OCI-LY1 (cell line): ENCODE data around the gene RAB11FIP4.

ENCODE experiments used
- H2AFZ ChIP-seq: fragments of 200-600 bp; sonication (generic), shearing (Covaris generic); 2 replicates; pipeline ENCODE4 v1.6.0; 2014; ENCODE audit warnings: antibody characterized with exemption, mild to moderate bottlenecking, low read length
- H3F3A ChIP-seq: fragments of 200-600 bp; sonication (generic), shearing (Covaris generic); 2 replicates; pipeline ENCODE4 v1.6.0; 2014; ENCODE audit warnings: mild to moderate bottlenecking, antibody characterized with exemption, low read length, moderate library complexity; ENCODE audit not compliant: insufficient read depth
- H3K27ac ChIP-seq: fragments of 200-600 bp; sonication (generic); 2 replicates; pipeline ENCODE4 v1.5.1; 2014; ENCODE audit warnings: low read length, mixed run types, mild to moderate bottlenecking, low read depth; ENCODE audit not compliant: poor library complexity, severe bottlenecking
- H3K27me3 ChIP-seq: fragments of 200-600 bp; sonication (generic); 2 replicates; pipeline ENCODE4 v1.6.0; 2014; ENCODE audit warnings: antibody characterized with exemption, mild to moderate bottlenecking, low read length, moderate library complexity; ENCODE audit not compliant: insufficient read depth
- H3K36me3 ChIP-seq: fragments of 200-600 bp; sonication (generic); 2 replicates; pipeline ENCODE4 v1.6.1; 2014; ENCODE audit warnings: mild to moderate bottlenecking, antibody characterized with exemption, low read length, moderate library complexity, mixed read lengths; ENCODE audit not compliant: insufficient read depth
- H3K4me1 ChIP-seq: fragments of 200-600 bp; sonication (generic); 2 replicates; pipeline ENCODE4 v1.5.1; 2014; ENCODE audit warnings: mild to moderate bottlenecking, low read length, moderate library complexity; ENCODE audit not compliant: insufficient read depth, severe bottlenecking
- H3K4me2 ChIP-seq: fragments of 200-600 bp; sonication (generic), shearing (Covaris generic); 2 replicates; pipeline ENCODE4 v1.6.1; 2014; ENCODE audit warnings: low read length
- H3K4me3 ChIP-seq: fragments of 200-600 bp; sonication (generic); 2 replicates; pipeline ENCODE4 v1.5.1; 2014; ENCODE audit warnings: low read length, low read depth, mild to moderate bottlenecking, mixed read lengths; ENCODE audit not compliant: poor library complexity, severe bottlenecking
- H3K79me2 ChIP-seq: fragments of 200-600 bp; shearing (Covaris generic); 2 replicates; pipeline ENCODE4 v1.6.1; 2016; ENCODE audit warnings: mixed run types, low read length, mixed read lengths; ENCODE audit not compliant: insufficient read depth
- H3K9ac ChIP-seq: fragments of 200-600 bp; sonication (generic), shearing (Covaris generic); 2 replicates; pipeline ENCODE4 v1.6.1; 2014; ENCODE audit warnings: mild to moderate bottlenecking, low read length, mixed read lengths
- H3K9me2 ChIP-seq: fragments of 200-600 bp; sonication (generic), shearing (Covaris generic); 2 replicates; pipeline ENCODE4 v1.6.1; 2014; ENCODE audit warnings: low read depth, mild to moderate bottlenecking, low read length, mixed read lengths
- H3K9me3 ChIP-seq: fragments of 200-600 bp; shearing (Covaris generic); 2 replicates; pipeline ENCODE4 v1.6.1; 2014; ENCODE audit warnings: low read length, mixed read lengths
- H4K20me1 ChIP-seq: fragments of 200-600 bp; sonication (generic), shearing (Covaris generic); 2 replicates; pipeline ENCODE4 v1.6.0; 2016; ENCODE audit warnings: mild to moderate bottlenecking, low read length; ENCODE audit not compliant: insufficient read depth
- EZH2 ChIP-seq: fragments of 200-600 bp; sonication (generic), shearing (Covaris generic); IDR thresholded peaks from 2 replicates; pipeline ENCODE4 v1.8.0; 2017; ENCODE audit warnings: borderline replicate concordance, mixed run types, mild to moderate bottlenecking, antibody characterized with exemption, low read length, moderate library complexity, mixed read lengths
- TF ChIP-seq, protein P1 (sequence below): fragments of 200-600 bp; sonication (generic), shearing (Covaris generic); IDR thresholded peaks from 2 replicates; pipeline ENCODE4 v1.5.1; 2017; ENCODE audit warnings: mild to moderate bottlenecking, antibody characterized with exemption, low read length, moderate library complexity, mixed read lengths

RAB11FIP4 gene

GRCh38 chr17:31496601-31497000 lies 105.1 kb downstream of the RAB11FIP4 start:
- H3K4me2 ChIP-seq = no peak overlapping the region

GRCh38 chr17:31497431-31497830 lies 106.0 kb downstream of the RAB11FIP4 start:
- Histone ChIP-seq H3K4me3 (no peak overlapping the region), H4K20me1 (no peaks in the 10 kb centered on the region), H3K27ac (no peak overlapping the region), H3K4me1 (peaks cover 37% of the 10 kb centered on the region), H3K9me2 (no peaks in the 10 kb centered on the region), H3K4me2 (no peak overlapping the region), H3K9me3 (no peaks in the 10 kb centered on the region), H3F3A (no peaks in the 10 kb centered on the region), H3K36me3 (no peaks in the 10 kb centered on the region), H3K79me2 (0 out of 2 replicates have a peak, but pooled peaks cover 3% of the 10 kb centered on the region), H3K9ac (no peak overlapping the region), H2AFZ (no peak overlapping the region), H3K27me3 (no peaks in the 10 kb centered on the region)
- TF ChIP-seq EZH2 = no peak
- TF ChIP-seq, protein P1, sequence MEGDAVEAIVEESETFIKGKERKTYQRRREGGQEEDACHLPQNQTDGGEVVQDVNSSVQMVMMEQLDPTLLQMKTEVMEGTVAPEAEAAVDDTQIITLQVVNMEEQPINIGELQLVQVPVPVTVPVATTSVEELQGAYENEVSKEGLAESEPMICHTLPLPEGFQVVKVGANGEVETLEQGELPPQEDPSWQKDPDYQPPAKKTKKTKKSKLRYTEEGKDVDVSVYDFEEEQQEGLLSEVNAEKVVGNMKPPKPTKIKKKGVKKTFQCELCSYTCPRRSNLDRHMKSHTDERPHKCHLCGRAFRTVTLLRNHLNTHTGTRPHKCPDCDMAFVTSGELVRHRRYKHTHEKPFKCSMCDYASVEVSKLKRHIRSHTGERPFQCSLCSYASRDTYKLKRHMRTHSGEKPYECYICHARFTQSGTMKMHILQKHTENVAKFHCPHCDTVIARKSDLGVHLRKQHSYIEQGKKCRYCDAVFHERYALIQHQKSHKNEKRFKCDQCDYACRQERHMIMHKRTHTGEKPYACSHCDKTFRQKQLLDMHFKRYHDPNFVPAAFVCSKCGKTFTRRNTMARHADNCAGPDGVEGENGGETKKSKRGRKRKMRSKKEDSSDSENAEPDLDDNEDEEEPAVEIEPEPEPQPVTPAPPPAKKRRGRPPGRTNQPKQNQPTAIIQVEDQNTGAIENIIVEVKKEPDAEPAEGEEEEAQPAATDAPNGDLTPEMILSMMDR = no peak

More at GRCh38 chr17:31496601-31497000, 105.1 kb downstream of the RAB11FIP4 start:
- H3K27me3 ChIP-seq = no peaks in the 10 kb centered on the region
- no peaks in the 10 kb centered on the region for H3K36me3 ChIP-seq
- no peaks in the 10 kb centered on the region for H3F3A ChIP-seq
- H3K4me3 ChIP-seq = no peak overlapping the region
- no peaks in the 10 kb centered on the region for H3K9me3 ChIP-seq
- H3K79me2 ChIP-seq = 0 out of 2 replicates have a peak, but pooled peaks cover 3% of the 10 kb centered on the region
- no peaks in the 10 kb centered on the region for H3K9me2 ChIP-seq
- TF ChIP-seq EZH2 = no peak
- TF ChIP-seq, protein P1 = no peak
- H3K27ac ChIP-seq = no peak overlapping the region
- peaks cover 45% of the 10 kb centered on the region for H3K4me1 ChIP-seq
- H4K20me1 ChIP-seq = no peaks in the 10 kb centered on the region
- H3K9ac ChIP-seq = no peak overlapping the region
- H2AFZ ChIP-seq = no peak overlapping the region

DNA sequence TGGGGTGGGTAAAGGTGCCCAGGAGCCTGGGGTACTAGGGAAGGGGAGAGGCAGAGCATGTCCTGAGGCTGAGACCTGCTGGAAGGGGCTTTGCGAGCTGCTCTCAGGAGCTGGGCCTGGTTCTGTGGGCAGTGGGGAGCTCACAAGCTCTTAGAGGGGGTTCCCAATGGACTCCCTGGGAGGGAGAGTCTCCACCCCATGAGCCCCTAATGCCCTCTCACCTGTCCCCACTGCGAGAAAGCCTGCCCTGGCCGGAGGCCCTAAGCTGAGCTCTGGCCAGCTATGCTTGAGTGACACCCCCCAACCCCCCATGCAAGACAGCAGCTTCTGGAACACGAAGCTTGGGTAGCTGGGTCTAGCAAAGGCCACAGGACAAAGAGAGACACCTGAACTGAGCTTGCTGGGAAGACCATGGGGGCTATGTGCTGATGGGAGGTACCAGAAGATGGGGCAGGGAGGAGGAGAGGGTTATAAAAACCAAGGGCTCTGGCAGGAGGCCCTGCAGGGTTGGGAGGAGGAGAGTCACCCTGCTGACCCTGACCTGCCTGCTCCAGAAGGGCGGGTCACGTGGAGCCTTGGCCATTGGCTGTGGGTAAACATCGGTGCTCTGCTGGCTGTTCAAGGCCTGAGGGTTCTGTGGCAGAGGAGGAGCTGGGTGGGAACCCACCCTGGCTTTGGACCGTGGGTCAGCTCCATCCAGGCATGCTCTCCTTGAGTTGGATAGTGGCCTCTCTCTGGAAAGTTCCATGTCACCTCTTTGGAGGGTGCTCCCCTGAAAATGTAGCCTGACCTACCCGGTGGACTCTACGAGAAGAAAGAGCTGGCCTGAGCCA lies 106.7 kb downstream of the RAB11FIP4 start:
- Histone ChIP-seq H3K9ac (no peak overlapping the region), H3K9me3 (no peaks in the 10 kb centered on the region), H3K4me1 (peaks cover 29% of the 10 kb centered on the region), H3K4me2 (no peak overlapping the region), H2AFZ (no peak overlapping the region), H3F3A (no peaks in the 10 kb centered on the region), H3K79me2 (0 out of 2 replicates have a peak, but pooled peaks cover 3% of the 10 kb centered on the region), H3K27me3 (no peaks in the 10 kb centered on the region), H4K20me1 (no peaks in the 10 kb centered on the region), H3K36me3 (no peaks in the 10 kb centered on the region), H3K9me2 (no peaks in the 10 kb centered on the region), H3K4me3 (no peak overlapping the region), H3K27ac (no peak overlapping the region)
- no peak for TF ChIP-seq EZH2
- TF ChIP-seq, protein P1 = no peak
